ENCODE results near the gene OTC.

DNA sequence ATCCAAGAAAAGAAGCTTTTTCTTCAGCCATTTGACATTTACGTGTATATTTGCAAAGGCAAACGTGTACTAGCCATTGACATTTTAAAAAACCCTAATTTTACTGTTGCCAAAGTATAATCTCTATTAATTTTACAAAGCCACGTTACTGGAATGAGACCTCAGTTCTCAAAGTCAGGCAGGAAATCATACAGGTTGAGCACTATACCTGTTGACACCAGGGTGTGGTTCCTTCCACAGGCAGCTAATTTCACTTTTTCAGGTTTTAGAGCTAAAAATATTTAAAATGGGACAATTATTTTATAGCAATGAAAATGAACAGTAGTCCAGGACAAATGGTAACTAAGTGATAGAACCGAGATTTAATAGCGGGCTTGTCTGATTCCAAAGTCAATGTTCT is 31.6 kb upstream of the OTC start:
- TF ChIP-seq, protein P1, sequence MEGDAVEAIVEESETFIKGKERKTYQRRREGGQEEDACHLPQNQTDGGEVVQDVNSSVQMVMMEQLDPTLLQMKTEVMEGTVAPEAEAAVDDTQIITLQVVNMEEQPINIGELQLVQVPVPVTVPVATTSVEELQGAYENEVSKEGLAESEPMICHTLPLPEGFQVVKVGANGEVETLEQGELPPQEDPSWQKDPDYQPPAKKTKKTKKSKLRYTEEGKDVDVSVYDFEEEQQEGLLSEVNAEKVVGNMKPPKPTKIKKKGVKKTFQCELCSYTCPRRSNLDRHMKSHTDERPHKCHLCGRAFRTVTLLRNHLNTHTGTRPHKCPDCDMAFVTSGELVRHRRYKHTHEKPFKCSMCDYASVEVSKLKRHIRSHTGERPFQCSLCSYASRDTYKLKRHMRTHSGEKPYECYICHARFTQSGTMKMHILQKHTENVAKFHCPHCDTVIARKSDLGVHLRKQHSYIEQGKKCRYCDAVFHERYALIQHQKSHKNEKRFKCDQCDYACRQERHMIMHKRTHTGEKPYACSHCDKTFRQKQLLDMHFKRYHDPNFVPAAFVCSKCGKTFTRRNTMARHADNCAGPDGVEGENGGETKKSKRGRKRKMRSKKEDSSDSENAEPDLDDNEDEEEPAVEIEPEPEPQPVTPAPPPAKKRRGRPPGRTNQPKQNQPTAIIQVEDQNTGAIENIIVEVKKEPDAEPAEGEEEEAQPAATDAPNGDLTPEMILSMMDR (IDR thresholded peaks at IDR 0.05): no peak
- TF ChIP-seq POLR2A (IDR thresholded peaks at IDR 0.05): no peak

Data from heart left ventricle (tissue), 13 donors.